ENCODE measurements around the gene FOXI1.

DNA sequence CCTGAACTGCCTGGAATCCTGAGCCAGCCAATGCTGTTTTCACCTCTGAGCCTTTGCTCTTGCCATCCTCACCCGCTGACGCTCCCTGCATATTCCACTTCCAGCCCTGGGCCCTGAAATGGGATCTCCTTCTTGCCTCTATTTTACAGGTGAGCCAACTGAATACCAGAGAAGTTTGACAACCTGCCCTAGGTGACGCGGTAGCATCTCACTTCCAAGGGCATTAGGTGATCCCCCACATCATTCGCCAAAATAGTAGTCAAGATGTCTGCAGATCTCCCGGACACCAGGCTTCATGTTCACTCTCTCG, 43.5 kb downstream of the FOXI1 start:
- no peak for TF ChIP-seq BCL11B (tag by site-specific recombination; IDR thresholded peaks at IDR 0.05; ENCODE audit: low read depth)
- TF ChIP-seq PBX3 (CRISPR knock-in tag; IDR thresholded peaks at IDR 0.05), result no peak
- no peak for TF ChIP-seq ZNF214 (tag by site-specific recombination; IDR thresholded peaks at IDR 0.05; ENCODE audit: borderline replicate concordance)
- no peak for TF ChIP-seq KLF9 (tag by site-specific recombination; IDR thresholded peaks at IDR 0.05; ENCODE audit: low read depth)
- no peak for TF ChIP-seq CTCF (tag by site-specific recombination; IDR thresholded peaks at IDR 0.05)
- TF ChIP-seq, protein P1, sequence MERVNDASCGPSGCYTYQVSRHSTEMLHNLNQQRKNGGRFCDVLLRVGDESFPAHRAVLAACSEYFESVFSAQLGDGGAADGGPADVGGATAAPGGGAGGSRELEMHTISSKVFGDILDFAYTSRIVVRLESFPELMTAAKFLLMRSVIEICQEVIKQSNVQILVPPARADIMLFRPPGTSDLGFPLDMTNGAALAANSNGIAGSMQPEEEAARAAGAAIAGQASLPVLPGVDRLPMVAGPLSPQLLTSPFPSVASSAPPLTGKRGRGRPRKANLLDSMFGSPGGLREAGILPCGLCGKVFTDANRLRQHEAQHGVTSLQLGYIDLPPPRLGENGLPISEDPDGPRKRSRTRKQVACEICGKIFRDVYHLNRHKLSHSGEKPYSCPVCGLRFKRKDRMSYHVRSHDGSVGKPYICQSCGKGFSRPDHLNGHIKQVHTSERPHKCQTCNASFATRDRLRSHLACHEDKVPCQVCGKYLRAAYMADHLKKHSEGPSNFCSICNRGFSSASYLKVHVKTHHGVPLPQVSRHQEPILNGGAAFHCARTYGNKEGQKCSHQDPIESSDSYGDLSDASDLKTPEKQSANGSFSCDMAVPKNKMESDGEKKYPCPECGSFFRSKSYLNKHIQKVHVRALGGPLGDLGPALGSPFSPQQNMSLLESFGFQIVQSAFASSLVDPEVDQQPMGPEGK (tag by site-specific recombination; IDR thresholded peaks at IDR 0.05), result no peak
- no peak for TF ChIP-seq ZNF707 (tag by site-specific recombination; IDR thresholded peaks at IDR 0.05)
- TF ChIP-seq ZBTB7A (tag by site-specific recombination; IDR thresholded peaks at IDR 0.05; ENCODE audit: low read depth), result no peak
- TF ChIP-seq, protein P2, sequence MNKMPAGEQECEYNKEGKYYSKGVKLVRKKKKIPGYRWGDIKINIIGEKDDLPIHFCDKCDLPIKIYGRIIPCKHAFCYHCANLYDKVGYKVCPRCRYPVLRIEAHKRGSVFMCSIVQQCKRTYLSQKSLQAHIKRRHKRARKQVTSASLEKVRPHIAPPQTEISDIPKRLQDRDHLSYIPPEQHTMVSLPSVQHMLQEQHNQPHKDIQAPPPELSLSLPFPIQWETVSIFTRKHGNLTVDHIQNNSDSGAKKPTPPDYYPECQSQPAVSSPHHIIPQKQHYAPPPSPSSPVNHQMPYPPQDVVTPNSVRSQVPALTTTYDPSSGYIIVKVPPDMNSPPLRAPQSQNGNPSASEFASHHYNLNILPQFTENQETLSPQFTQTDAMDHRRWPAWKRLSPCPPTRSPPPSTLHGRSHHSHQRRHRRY (tag by site-specific recombination; IDR thresholded peaks at IDR 0.05), result no peak
- TF ChIP-seq REST (tag by site-specific recombination; IDR thresholded peaks at IDR 0.05), result no peak
- no peak for TF ChIP-seq ZNF274 (IDR thresholded peaks at IDR 0.05; ENCODE audit: low read length)
- TF ChIP-seq ZNF274 (tag by site-specific recombination; IDR thresholded peaks at IDR 0.05; ENCODE audit: borderline replicate concordance), result no peak
- no peak for TF ChIP-seq ZSCAN30 (tag by site-specific recombination; IDR thresholded peaks at IDR 0.05)
- TF ChIP-seq, protein P3, sequence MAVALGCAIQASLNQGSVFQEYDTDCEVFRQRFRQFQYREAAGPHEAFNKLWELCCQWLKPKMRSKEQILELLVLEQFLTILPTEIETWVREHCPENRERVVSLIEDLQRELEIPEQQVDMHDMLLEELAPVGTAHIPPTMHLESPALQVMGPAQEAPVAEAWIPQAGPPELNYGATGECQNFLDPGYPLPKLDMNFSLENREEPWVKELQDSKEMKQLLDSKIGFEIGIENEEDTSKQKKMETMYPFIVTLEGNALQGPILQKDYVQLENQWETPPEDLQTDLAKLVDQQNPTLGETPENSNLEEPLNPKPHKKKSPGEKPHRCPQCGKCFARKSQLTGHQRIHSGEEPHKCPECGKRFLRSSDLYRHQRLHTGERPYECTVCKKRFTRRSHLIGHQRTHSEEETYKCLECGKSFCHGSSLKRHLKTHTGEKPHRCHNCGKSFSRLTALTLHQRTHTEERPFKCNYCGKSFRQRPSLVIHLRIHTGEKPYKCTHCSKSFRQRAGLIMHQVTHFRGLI (tag by site-specific recombination; IDR thresholded peaks at IDR 0.05), result no peak

Data from HEK293 (cell line).